Measurements from ENCODE around the gene RPS15A. TPM values are rescaled to one million over a fixed set of nuclear protein-coding genes. Genes with fewer than 3 reads are reported as not detected.
A peak's percentile ranks its signal among the peaks of the same experiment; 100 is the strongest.
"Not testable (repeated sequence)": the region's sequence is repeated elsewhere in the genome, so short reads cannot be mapped to it uniquely, and the experiment has no call there.

The RPS15A gene
- total and polyA plus RNA-seq, 5 donors from 2014 or later: 2,539 to 4,681 (median 3,567) TPM

DNA sequence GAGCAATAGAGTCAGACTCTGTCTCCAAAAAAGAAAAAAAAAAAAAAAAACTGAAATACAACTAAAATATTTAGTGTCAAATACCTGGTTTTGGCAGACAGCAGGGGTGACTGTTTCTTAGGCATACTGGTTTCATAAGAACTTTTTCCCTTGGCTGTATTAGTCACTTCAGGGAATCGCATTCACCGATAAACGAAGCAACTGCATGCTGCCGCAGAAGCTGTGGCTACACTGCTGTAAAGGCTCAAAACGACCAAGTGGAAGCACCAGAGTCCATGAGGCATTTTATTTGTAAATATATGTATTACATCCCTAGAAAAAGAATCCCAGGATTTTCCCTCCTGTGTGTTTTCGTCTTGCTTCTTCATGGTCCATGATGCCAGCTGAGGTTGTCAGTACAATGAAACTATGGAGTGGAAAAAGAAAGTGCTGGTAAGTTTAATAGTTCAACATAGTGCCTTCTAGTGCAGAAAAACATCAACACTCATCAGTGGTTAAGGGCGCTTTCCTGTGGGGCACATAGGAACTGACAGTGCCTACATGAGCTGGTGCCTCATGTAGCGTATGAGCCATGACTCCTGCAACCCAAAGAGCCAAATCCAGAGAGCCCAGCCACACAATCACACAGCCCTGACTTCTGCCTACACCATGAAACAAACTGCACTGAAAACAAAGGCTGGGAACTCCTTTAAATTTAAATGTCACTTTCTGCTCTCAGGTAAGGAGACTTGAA is 7.3 kb downstream of the RPS15A start:
- Histone ChIP-seq H3K4me3 (ENCODE audit: low read depth, low read length) (peak overlapping the region; percentile 2), H3K4me1 (ENCODE audit: control insufficient read depth, insufficient read depth, low read length, poor library complexity, severe bottlenecking) (peaks cover 43% of the 10 kb centered on the region), H3K9me3 (ENCODE audit: control insufficient read depth in 2 of 2, low read length in 2 of 2) (no peaks in the 10 kb centered on the region), H3K27me3 (ENCODE audit: control insufficient read depth, insufficient read depth, low read length) (no peaks in the 10 kb centered on the region), H3K27ac (ENCODE audit: insufficient read depth, low read length, poor library complexity, severe bottlenecking) (no peak overlapping the region), H3K36me3 (ENCODE audit: control insufficient read depth, insufficient read depth, low read length) (peaks cover 55% of the 10 kb centered on the region)
- DNase-seq (peak in 1 of 3 donors; percentile 45), ATAC-seq (ENCODE audit: low read depth in 2 of 2) (peak; percentile 64 to 69)
- H3K9me3 Mint-ChIP-seq: no peaks in the 10 kb centered on the region
- H3K27me3 Mint-ChIP-seq: no peaks in the 10 kb centered on the region
- H3K27ac Mint-ChIP-seq: peak overlapping the region; percentile 5 to 64 (median 57)
- peaks cover 22 to 47% (median 37%) of the 10 kb centered on the region in 4 donors for H3K4me1 Mint-ChIP-seq
- peaks cover 42% of the 10 kb centered on the region for H3K36me3 Mint-ChIP-seq
- H3K4me3 Mint-ChIP-seq: peak overlapping the region in 3 of 4 donors; percentile 1 to 71 (median 52)

DNA sequence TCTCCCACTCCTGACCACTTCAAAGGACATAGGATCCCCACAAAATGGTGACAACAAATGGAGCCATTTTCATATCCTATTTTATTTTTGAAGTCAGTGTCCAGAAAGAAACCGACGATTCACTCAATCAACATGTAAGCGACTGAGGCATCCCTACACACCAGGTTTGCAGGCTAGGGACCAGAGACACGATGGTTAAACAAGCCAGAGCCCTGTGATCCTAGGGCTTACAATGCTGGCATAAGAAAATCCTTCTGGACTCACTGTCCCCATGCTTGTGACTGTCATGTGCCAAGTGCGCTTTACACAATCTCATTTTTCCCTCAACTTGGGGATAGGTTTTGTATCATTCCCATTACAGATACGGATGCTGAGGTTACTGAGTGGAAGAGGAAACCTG is 8.9 kb downstream of the RPS15A start:
- H3K9me3 Mint-ChIP-seq; H3K27ac Mint-ChIP-seq; DNase-seq; H3K27ac ChIP-seq (ENCODE audit: insufficient read depth, low read length, poor library complexity, severe bottlenecking); H3K27me3 ChIP-seq (ENCODE audit: control insufficient read depth, insufficient read depth, low read length); H3K4me3 Mint-ChIP-seq; H3K27me3 Mint-ChIP-seq; ATAC-seq (ENCODE audit: low read depth in 2 of 2); H3K4me3 ChIP-seq (ENCODE audit: low read depth, low read length); H3K9me3 ChIP-seq (ENCODE audit: control insufficient read depth in 2 of 2, low read length in 2 of 2): not testable (repeated sequence)
- H3K36me3 ChIP-seq (ENCODE audit: control insufficient read depth, insufficient read depth, low read length): peaks cover 40% of the 10 kb centered on the region
- H3K36me3 Mint-ChIP-seq: peaks cover 31% of the 10 kb centered on the region
- H3K4me1 Mint-ChIP-seq: peaks cover 15 to 32% (median 25%) of the 10 kb centered on the region in 4 donors
- peaks cover 28% of the 10 kb centered on the region for H3K4me1 ChIP-seq (ENCODE audit: control insufficient read depth, insufficient read depth, low read length, poor library complexity, severe bottlenecking)

DNA sequence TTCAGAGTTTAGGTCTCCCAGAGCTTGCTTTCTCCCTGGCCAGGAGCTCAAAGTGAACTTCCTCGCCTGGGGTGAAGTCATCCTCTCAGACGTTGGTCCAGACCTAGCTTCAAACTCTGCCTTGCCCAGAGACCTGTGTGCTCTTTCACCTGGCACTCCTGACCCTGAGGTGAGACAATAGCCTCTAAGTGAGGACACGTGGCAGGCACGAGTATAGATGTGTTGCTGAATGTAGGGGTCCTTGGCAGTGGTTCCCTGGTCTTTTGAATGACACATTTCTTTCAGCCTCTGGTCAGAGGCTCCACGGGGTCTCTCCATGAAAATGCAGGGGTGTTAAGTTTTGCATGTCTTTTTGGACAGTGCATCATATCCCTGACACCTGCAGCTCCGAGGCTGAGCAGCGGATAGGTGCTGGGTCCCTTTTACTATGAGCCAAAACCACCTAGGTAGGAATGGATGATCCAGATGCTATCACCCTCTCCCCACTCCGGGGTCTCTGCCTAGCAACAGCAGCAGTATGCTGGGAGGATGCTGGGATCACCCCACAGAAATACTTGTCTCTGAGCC is 9.6 kb downstream of the RPS15A start:
- not testable (repeated sequence) for H3K27me3 ChIP-seq (ENCODE audit: control insufficient read depth, insufficient read depth, low read length); H3K27me3 Mint-ChIP-seq; H3K27ac ChIP-seq (ENCODE audit: insufficient read depth, low read length, poor library complexity, severe bottlenecking); H3K4me3 ChIP-seq (ENCODE audit: low read depth, low read length); DNase-seq; ATAC-seq (ENCODE audit: low read depth in 2 of 2); H3K9me3 Mint-ChIP-seq; H3K27ac Mint-ChIP-seq; H3K4me3 Mint-ChIP-seq; H3K9me3 ChIP-seq (ENCODE audit: control insufficient read depth in 2 of 2, low read length in 2 of 2)
- H3K36me3 Mint-ChIP-seq: peaks cover 24% of the 10 kb centered on the region
- Histone ChIP-seq H3K36me3 (ENCODE audit: control insufficient read depth, insufficient read depth, low read length) (peaks cover 33% of the 10 kb centered on the region), H3K4me1 (ENCODE audit: control insufficient read depth, insufficient read depth, low read length, poor library complexity, severe bottlenecking) (peaks cover 21% of the 10 kb centered on the region)
- H3K4me1 Mint-ChIP-seq: peaks cover 11 to 25% (median 18%) of the 10 kb centered on the region in 4 donors

DNA sequence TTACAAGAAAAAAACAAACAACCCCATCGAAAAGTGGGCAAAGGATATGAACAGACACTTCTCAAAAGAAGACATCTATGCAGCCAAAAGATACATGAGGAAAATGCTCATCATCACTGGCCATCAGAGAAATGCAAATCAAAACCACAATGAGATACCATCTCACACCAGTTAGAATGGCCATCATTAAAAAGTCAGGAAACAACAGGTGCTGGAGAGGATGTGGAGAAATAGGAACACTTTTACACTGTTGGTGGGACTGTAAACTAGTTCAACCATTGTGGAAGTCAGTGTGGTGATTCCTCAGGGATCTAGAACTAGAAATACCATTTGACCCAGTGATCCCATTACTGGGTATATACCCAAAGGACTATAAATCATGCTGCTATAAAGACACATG is 12.5 kb downstream of the RPS15A start:
- H3K4me1 Mint-ChIP-seq; ATAC-seq (ENCODE audit: low read depth in 2 of 2); H3K9me3 ChIP-seq (ENCODE audit: control insufficient read depth in 2 of 2, low read length in 2 of 2); H3K36me3 Mint-ChIP-seq; H3K27ac Mint-ChIP-seq; H3K36me3 ChIP-seq (ENCODE audit: control insufficient read depth, insufficient read depth, low read length); H3K27me3 Mint-ChIP-seq; DNase-seq; H3K27ac ChIP-seq (ENCODE audit: insufficient read depth, low read length, poor library complexity, severe bottlenecking); H3K4me3 Mint-ChIP-seq; H3K27me3 ChIP-seq (ENCODE audit: control insufficient read depth, insufficient read depth, low read length); H3K4me3 ChIP-seq (ENCODE audit: low read depth, low read length); H3K4me1 ChIP-seq (ENCODE audit: control insufficient read depth, insufficient read depth, low read length, poor library complexity, severe bottlenecking); H3K9me3 Mint-ChIP-seq: not testable (repeated sequence)

DNA sequence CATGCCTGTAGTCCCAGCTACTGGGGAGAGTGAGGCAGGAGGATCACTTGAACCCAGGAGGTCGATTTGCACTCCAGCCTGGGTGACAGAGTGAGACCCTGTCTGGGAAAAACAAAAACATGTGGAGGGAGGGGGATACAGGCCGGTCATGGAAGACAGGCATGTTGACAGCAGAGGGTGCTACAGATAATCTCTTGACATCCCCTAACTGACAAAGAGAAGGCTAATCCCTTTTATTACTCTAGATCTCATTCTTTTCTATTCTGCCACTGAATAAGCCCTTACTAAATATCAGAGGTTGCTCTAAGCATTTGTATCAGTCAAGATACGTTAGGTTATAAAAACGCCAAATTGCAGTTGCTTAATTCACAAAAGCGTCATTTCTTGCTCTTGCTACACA is 13.8 kb downstream of the RPS15A start:
- H3K36me3 Mint-ChIP-seq; H3K9me3 Mint-ChIP-seq; H3K4me3 Mint-ChIP-seq; H3K36me3 ChIP-seq (ENCODE audit: control insufficient read depth, insufficient read depth, low read length); H3K27ac Mint-ChIP-seq; H3K4me1 Mint-ChIP-seq; H3K4me1 ChIP-seq (ENCODE audit: control insufficient read depth, insufficient read depth, low read length, poor library complexity, severe bottlenecking); H3K27me3 ChIP-seq (ENCODE audit: control insufficient read depth, insufficient read depth, low read length); H3K27ac ChIP-seq (ENCODE audit: insufficient read depth, low read length, poor library complexity, severe bottlenecking); ATAC-seq (ENCODE audit: low read depth in 2 of 2); H3K27me3 Mint-ChIP-seq; H3K9me3 ChIP-seq (ENCODE audit: control insufficient read depth in 2 of 2, low read length in 2 of 2); H3K4me3 ChIP-seq (ENCODE audit: low read depth, low read length); DNase-seq: not testable (repeated sequence)

DNA sequence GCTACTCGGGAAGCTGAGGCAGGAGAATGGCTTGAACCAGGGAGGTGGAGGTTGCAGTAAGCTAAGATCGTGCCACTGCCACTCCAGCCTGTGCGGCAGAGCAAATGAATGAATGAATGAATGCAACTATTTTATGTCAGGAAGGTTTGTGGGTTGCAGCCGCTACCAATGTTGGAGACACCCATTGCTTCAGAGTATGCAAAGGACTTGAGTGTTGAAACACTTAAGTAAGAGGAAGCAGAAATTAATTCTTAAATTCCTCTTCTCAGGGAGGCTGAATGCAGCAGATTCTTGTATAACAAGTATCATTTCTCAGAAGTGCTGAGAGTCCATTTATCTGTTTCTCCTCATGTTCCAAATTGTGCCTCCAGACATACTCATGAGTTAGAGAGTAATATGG is 15.5 kb downstream of the RPS15A start:
- not testable (repeated sequence) for H3K4me3 Mint-ChIP-seq; H3K27ac Mint-ChIP-seq; H3K9me3 Mint-ChIP-seq; ATAC-seq (ENCODE audit: low read depth in 2 of 2); H3K36me3 Mint-ChIP-seq; H3K36me3 ChIP-seq (ENCODE audit: control insufficient read depth, insufficient read depth, low read length); H3K4me3 ChIP-seq (ENCODE audit: low read depth, low read length); H3K4me1 ChIP-seq (ENCODE audit: control insufficient read depth, insufficient read depth, low read length, poor library complexity, severe bottlenecking); H3K27me3 ChIP-seq (ENCODE audit: control insufficient read depth, insufficient read depth, low read length); H3K27me3 Mint-ChIP-seq; H3K4me1 Mint-ChIP-seq; H3K27ac ChIP-seq (ENCODE audit: insufficient read depth, low read length, poor library complexity, severe bottlenecking); DNase-seq; H3K9me3 ChIP-seq (ENCODE audit: control insufficient read depth in 2 of 2, low read length in 2 of 2)

DNA sequence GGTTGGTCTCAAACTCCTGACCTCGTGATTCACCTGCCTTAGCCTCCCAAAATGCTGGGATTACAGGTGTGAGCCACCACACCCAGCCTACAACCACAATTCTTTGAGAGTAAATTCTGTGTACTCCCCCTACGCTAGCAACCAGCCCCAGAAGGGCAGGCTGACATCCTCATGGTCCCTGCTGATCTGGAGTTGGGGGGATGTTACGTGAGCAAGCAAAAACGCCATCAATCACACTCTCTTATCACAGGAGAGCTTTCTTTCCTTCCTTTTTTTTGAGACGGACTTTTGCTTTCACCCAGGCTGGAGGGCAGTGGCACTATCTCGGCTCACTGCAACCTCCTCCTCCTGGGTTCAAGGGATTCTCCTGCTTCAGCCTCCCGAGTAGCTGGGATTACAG is 18.0 kb downstream of the RPS15A start:
- H3K4me1 Mint-ChIP-seq: peaks cover 0 to 14% (median 1%) of the 10 kb centered on the region in 4 donors
- not testable (repeated sequence) for H3K36me3 Mint-ChIP-seq; H3K27me3 ChIP-seq (ENCODE audit: control insufficient read depth, insufficient read depth, low read length); ATAC-seq (ENCODE audit: low read depth in 2 of 2); H3K9me3 Mint-ChIP-seq; H3K4me1 ChIP-seq (ENCODE audit: control insufficient read depth, insufficient read depth, low read length, poor library complexity, severe bottlenecking); H3K4me3 Mint-ChIP-seq; DNase-seq; H3K27me3 Mint-ChIP-seq; H3K27ac Mint-ChIP-seq; H3K36me3 ChIP-seq (ENCODE audit: control insufficient read depth, insufficient read depth, low read length); H3K27ac ChIP-seq (ENCODE audit: insufficient read depth, low read length, poor library complexity, severe bottlenecking); H3K4me3 ChIP-seq (ENCODE audit: low read depth, low read length); H3K9me3 ChIP-seq (ENCODE audit: control insufficient read depth in 2 of 2, low read length in 2 of 2)
